ENCODE data around the gene RBL1. TPM values are rescaled to one million over a fixed set of nuclear protein-coding genes. Genes with fewer than 3 reads are reported as not detected.
"Not testable (repeated sequence)": the region's sequence is repeated elsewhere in the genome, so short reads cannot be mapped to it uniquely, and the experiment has no call there.

RBL1 gene
- 1 to 10 TPM; 6.0 to 9.7 (median 8.0) TPM for polyA plus RNA-seq (ENCODE audit: insufficient read length in 10 of 10)
- long read RNA-seq, donor 1, full-length matches to known transcripts: 1 of 1 reads
- long read RNA-seq, donor 1, partial matches to known transcripts: 0 of 1 reads
- long read RNA-seq, donor 1, other reads (novel, unspliced or antisense): 0 of 1 reads
- long read RNA-seq, donor 2, full-length matches to known transcripts: 1 of 1 reads
- long read RNA-seq, donor 2, partial matches to known transcripts: 0 of 1 reads
- long read RNA-seq, donor 2, other reads (novel, unspliced or antisense): 0 of 1 reads
- long read RNA-seq, donor 3: 0 reads
- long read RNA-seq, donor 4: 0 reads
- long read RNA-seq, donor 5: 0 reads
- long read RNA-seq, donor 6: 0 reads
- long read RNA-seq, donor 7: 0 reads
- long read RNA-seq, donor 8, full-length matches to known transcripts: 1 of 1 reads
- long read RNA-seq, donor 8, partial matches to known transcripts: 0 of 1 reads
- long read RNA-seq, donor 8, other reads (novel, unspliced or antisense): 0 of 1 reads
- long read RNA-seq, donor 9: 0 reads

GRCh38 chr20:37095599-37096414, at the start of gene RBL1:
Gene RBL1 (minus strand): TSS chr20:37095997. CDS start chr20:37095928, 69 bp downstream.
- peak; percentile 88 to 97 (median 92) for DNase-seq

- DNase-seq: no peak
Observed at GRCh38 chr20:37144856-37145404, 49.1 kb upstream of the RBL1 start.

- no peak for DNase-seq
Observed at GRCh38 chr20:37142708-37143107, 46.9 kb upstream of the RBL1 start.

- DNase-seq: no peak
Observed at GRCh38 chr20:37137547-37137946, 41.8 kb upstream of the RBL1 start.

DNA sequence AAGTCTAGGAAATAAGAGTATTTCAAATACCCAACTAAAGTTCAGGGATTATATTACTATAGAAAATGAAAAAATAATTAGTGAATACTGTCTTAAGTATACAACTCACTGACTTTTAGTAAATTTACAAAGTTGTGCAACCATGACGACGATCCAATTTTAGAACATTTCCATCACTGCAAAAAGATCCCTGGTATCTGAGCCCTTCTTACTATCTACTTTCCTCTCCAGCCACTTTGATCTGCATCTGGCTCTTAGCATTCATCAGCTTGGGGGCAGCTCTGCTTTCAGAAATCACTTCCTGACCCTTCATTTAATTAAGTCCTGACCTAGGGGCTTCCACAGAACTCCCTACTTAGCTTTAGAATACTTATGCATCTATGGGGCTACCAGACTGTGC, 38.2 kb upstream of the RBL1 start:
- no peak for DNase-seq

DNA sequence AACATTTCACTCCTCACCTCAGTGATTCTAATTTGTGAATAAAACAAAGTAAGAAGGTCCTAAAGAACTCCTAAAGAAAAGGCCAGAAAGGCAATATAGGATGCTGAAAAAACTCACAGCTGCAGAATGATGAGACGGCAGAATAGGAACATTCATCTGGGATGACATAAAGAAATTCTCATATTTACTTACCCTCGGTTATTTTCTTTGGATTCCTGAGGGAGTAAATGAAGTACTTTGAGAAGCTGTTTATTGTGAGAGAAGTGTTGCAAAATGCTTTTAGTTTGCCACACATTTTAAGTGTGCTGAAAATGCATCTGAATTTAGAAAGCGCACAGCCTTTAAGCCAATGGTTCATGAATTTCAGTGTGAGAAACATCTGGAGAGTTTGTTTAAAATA, 35.7 kb upstream of the RBL1 start:
- DNase-seq: no peak

GRCh38 chr20:37128803-37129202, 33.0 kb upstream of the RBL1 start:
- no peak for DNase-seq

DNA sequence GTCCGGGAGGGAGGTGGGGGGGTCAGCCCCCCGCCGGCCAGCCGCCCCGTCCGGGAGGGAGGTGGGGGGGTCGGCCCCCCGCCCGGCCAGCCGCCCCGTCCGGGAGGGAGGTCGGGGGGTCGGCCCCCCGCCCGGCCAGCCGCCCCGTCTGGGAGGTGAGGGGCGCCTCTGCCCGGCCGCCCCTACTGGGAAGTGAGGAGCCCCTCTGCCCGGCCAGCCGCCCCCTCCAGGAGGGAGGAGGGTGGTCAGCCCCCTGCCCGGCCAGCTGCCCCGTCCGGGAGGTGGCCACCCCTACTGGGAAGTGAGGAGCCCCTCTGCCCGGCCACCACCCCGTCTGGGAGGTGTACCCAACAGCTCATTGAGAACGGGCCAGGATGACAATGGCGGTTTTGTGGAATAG, 30.5 kb upstream of the RBL1 start:
- not testable (repeated sequence) for DNase-seq

DNA sequence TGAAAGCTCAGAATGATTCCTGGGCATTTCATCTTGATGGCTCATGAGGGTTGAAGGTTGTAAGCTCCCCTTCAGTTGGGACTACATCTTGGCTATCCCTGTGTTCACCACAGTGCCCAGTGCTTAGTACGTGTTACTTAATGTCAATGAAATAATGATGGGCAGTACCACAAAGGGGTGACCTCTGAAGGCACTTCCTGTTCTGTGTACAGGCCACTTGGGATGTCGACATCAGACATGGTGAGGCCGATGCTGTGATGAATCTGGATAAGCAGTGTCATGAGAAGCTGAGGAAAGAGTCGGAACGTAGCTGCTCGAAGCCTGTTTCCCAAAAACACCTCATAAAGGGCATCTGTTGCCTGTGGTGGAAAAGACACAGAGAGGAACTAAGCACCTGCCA, 27.6 kb upstream of the RBL1 start:
- DNase-seq: no peak

DNA sequence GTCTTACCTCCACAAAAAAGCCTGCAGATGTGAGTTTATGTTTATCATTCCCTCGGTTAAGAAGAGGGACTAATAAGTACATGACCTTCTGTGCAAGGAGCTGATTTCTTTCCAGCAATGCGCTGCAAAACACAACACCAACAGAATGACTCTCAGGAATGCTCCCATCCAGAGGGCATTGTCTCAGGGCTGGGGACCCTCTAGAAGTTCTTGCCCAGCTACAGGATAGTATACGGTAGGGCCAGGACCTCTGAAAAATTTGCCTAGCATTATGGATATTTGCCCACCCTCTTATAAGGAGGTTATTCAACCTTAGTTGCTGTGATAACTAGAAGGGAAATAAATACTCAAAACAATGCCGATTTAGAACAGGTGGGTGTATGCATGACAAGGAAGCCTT, 24.7 kb upstream of the RBL1 start:
- DNase-seq: no peak

DNA sequence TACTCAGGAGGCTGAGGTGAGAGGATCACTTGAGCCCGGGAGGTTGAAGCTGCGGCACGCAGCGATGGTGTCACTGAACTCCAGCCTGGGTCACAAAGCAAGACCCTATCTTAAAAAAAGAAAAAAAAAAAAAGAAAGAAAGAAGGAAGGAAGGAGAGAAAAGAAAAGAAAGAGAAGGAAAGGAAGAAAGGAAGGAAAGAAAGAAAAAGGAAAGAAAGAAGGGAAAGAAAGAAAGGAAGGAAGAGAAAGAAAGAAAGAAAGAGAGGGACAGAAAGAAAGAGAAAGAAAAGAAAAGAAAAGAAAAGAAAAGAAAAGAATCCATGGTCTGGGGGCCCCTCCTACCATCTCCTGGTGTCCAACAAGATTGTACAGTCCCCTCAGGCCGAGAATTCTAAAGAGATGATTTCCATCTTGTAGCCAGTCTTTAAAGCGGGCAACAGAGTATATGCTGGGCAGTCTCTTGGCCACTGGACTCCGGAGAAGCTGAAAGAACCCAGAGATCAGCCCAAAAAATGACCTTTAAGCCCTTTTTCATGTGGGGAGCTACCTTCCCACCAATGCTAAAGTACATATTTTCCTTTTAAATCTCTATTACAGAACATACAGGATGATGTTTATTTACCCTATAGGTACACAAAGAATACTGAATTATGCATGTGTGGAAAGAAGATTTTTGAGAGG, 23.7 kb upstream of the RBL1 start:
- no peak for DNase-seq

DNA sequence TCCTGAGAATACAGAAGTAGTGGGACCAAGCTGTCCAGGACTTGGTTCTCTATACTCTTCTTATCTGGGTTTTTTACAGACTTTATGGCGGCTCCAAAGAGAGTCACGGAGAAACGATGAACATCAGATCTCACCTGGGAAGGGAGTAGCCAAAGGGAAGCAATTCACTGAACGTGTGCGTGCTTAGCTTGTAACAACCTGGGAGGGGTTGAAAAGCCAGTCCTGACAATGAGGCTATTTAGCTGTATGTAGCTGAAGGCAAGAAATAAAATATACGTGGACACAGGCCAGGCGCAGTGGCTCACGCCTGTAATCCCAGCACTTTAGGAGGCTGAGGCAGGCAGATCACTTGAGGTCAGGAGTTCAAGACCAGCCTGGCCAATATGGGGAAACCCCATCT, 18.2 kb upstream of the RBL1 start:
- DNase-seq: no peak

DNA sequence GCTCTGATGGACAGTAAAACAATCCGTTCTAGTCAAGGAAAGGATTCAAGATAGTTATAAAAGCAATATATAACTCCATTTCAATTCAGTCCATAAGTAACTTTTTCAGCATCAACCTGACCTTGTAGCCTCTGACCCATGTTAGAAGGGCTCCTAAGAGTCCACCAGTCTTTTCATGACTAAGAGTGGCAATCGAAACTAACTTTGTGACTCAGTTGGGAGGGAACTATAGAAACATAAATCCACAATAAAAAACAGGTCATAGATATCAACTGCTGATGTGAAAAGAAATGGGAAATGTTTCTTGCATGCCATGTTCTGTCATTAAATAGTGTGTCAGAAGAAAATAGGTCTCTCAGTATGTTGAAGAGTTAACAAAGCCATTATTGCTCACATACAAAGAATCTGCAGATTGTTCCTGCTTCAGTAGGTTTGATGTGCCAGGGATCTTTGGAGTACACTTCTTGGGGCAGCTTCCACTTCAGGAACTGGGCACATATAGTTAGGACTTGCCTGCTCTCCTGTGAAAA, 16.2 kb upstream of the RBL1 start:
- no peak for DNase-seq

- no peak for DNase-seq
Observed at GRCh38 chr20:37108676-37109075, 12.9 kb upstream of the RBL1 start.

- DNase-seq: no peak
Observed at GRCh38 chr20:37102571-37102970, 6.8 kb upstream of the RBL1 start.

DNA sequence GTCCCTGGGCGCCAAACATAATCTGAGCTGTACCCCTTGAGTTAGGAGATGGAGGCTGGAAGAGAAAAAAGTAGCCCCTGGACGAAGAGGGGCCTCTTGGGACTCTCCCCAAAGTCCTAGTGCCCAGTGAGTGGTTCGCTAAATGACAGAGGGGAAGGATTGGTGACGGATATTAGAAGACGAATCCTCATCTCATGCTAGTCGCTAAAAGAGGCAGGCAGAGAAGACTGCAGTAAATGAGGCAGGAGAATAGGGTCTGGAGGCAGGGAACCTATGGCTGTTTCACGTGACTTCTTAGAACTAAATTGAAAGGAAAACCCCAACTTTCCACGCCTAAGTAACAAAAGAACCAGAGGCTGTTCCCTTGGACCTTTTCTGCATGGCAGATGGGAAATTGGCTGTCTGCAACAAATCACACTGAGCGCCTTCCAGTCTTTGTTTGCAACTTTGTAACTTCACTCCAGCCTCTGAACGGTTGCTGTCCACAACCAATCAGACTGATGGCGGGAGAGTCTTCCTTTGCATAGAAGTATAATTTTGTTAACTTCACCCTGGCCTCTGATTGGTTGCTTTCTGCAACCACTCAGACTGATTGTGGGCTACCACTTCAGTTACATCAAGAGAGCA, 731 bp upstream of the RBL1 start:
- DNase-seq: no peak

DNA sequence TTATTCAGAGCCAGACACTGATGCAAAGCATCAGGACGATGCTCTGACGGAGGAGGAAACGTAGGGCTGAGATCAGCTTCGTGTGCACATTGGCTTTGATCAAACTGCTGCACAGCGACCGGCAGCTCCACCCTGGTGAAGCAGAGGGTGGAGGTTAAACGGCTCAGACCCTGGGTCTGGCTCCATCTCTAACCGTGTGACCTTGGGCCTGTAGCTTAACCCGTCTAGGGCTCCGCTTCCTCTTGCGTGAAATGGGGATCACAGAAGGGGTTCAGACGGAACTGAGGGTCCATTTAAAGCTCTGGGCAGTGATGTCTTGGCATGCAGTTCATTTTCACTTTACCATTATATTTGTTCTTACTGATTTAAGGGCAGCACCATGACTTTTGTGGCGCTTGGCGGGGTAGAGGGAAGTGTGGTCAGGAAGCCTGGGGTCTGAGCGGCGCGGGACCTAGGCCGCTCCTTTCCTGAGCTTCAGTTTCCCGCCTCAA, 644 bp downstream of the RBL1 start:
- peak in 2 of 3 donors; percentile 1 to 6 for DNase-seq

DNA sequence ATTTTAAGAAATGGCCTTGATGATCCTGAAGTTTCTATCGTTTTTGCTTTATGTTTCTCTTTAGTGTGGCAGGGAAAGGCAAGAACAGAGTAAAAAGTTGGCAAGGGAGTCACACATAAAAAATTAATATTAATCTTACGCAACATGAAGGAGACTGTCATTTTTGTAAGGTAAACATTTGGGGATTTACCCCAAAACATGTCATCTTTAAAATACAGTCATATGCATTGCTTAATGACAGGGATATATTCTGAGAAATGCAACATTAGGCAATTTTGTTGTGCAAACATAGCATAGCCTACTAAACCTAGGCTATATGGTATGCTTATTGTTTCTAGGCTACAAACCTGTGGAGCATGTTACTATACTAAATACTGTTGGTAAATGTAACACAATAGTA, 5.4 kb downstream of the RBL1 start:
- no peak for DNase-seq

GRCh38 chr20:37081717-37082289, 14.0 kb downstream of the RBL1 start:
- no peak for DNase-seq

DNA sequence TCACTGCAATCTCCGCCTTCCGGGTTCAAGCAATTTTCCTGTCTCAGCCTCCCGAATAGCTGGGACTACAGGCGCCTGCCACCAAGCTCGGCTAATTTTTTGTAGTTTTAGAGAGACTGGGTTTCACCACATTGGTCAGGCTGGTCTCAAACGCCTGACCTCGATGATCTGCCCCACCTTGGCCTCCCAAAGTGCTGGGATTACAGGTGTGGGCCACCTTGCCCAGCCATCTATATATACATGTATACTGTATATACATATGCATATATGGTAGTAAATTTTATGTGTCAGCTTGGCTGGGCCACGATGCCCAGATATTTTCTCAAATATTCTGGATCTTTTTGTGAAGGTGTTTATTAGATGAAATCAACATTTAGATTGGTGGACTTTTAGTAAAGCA, 18.8 kb downstream of the RBL1 start:
- no peak for DNase-seq

Measured in muscle of back (tissue), 13 donors.